ENCODE data around the gene FBXW11.

Gene FBXW11

DNA sequence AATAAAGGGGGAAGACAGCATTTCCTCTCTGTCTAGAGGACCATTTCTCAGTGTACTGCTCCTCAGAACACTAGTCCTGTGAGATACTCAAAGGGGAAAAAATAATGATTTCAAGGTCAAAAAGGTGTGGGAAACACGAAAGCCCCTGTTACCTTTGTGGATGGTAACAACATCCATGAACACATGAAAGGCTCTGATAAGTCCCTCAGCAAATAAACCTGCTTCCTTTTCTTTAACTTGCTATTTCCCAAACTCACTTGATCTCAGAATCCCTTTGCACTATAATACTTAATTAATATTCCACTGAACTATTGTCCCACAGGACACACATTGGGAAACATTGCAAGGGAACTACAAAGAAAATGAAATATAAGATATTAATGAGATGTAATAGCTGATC, 155.2 kb downstream of the FBXW11 start:
- H3K36me3 ChIP-seq (ENCODE audit: control insufficient read depth in 2 of 2, insufficient read depth in 2 of 2, low read length in 2 of 2): peaks cover 0 to 5% of the 10 kb centered on the region in 2 donors
- no peaks in the 10 kb centered on the region for H3K27me3 ChIP-seq (ENCODE audit: control insufficient read depth in 1 of 2, insufficient read depth in 2 of 2, low read length in 2 of 2)
- no peak overlapping the region for H3K4me3 ChIP-seq (ENCODE audit: low read length in 2 of 2)
- no peaks in the 10 kb centered on the region for H3K4me1 ChIP-seq (ENCODE audit: control insufficient read depth, insufficient read depth, low read length)
- H3K9ac ChIP-seq (ENCODE audit: low read length in 2 of 2): no peak overlapping the region
- no peaks in the 10 kb centered on the region for H3K9me3 ChIP-seq (ENCODE audit: control insufficient read depth in 2 of 2, low read length in 2 of 2)
- no peak overlapping the region for H3K27ac ChIP-seq (ENCODE audit: low read length)

DNA sequence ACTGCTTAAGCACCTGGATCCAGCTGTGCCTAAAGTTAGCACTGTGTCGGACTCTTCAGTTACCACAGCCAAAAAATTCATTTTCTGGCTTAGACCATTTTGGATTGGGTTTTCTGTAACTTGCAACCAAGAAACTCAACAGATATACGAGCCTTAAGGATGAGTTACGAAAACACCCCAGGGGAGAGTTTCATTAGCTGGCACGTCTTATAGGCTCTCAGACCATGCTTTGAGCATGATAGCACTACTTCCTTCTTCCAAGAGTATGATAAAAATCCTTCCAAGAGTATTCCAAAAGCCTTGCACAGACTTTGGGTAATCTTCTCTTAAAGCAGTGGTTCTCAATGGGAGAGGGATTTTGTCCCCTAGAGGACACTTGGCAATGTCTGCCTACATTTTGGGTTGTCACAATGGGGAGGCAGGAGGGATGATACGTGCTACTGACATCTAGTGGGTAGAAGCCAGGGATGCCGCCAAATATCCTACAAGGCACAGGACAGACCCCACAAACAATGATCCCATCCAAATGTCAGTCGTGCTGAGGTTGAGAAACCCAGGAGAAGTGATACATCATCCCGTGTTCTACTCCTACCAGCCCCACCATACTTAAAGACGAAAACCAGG, 156.0 kb downstream of the FBXW11 start:
- H3K4me3 ChIP-seq (ENCODE audit: low read length in 2 of 2): no peak overlapping the region
- H3K9ac ChIP-seq (ENCODE audit: low read length in 2 of 2): no peak overlapping the region
- no peak overlapping the region for H3K27ac ChIP-seq (ENCODE audit: low read length)
- no peaks in the 10 kb centered on the region for H3K27me3 ChIP-seq (ENCODE audit: control insufficient read depth in 1 of 2, insufficient read depth in 2 of 2, low read length in 2 of 2)
- no peaks in the 10 kb centered on the region for H3K4me1 ChIP-seq (ENCODE audit: control insufficient read depth, insufficient read depth, low read length)
- peaks cover 0 to 5% of the 10 kb centered on the region in 2 donors for H3K36me3 ChIP-seq (ENCODE audit: control insufficient read depth in 2 of 2, insufficient read depth in 2 of 2, low read length in 2 of 2)
- H3K9me3 ChIP-seq (ENCODE audit: control insufficient read depth in 2 of 2, low read length in 2 of 2): no peaks in the 10 kb centered on the region

DNA sequence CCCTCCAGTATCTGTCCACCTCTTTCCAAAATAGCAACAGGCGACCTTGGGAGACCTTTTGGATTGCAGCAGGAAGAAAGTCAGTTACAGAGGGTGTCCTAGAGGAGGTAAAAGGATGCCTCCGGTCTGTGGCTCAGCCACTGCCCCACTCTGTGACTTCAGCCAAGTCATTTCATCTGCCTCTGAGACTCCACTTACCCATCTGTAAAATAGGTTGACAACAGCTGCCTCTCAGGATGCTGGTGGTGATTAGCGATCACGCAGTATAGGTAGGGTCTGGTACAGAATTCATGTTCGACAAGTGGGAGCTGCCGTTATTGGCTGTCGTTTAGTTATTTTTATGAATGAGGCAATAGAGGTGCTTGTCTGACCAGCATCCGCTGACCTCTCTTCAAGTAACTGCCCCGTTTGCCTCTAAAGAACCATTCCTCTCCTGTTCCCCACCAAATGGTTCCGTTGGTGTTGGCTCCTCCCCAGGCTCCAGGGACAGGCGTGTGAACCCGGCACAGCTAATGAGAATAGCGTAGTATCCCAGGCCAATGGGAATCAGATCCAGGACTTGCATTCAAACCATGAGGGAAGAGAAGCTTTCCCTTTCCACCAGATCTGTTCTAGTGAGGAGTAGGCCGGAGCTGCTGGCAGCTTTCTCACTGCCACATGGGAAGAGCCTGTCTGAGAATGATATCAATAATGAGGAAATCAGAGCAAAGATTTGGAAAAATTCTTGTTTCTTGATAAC, 156.7 kb downstream of the FBXW11 start:
- Histone ChIP-seq H3K27ac (ENCODE audit: low read length) (no peak overlapping the region), H3K27me3 (ENCODE audit: control insufficient read depth in 1 of 2, insufficient read depth in 2 of 2, low read length in 2 of 2) (no peaks in the 10 kb centered on the region), H3K4me3 (ENCODE audit: low read length in 2 of 2) (no peak overlapping the region), H3K4me1 (ENCODE audit: control insufficient read depth, insufficient read depth, low read length) (no peaks in the 10 kb centered on the region), H3K9ac (ENCODE audit: low read length in 2 of 2) (no peak overlapping the region), H3K36me3 (ENCODE audit: control insufficient read depth in 2 of 2, insufficient read depth in 2 of 2, low read length in 2 of 2) (peaks cover 0 to 5% of the 10 kb centered on the region in 2 donors), H3K9me3 (ENCODE audit: control insufficient read depth in 2 of 2, low read length in 2 of 2) (no peaks in the 10 kb centered on the region)

DNA sequence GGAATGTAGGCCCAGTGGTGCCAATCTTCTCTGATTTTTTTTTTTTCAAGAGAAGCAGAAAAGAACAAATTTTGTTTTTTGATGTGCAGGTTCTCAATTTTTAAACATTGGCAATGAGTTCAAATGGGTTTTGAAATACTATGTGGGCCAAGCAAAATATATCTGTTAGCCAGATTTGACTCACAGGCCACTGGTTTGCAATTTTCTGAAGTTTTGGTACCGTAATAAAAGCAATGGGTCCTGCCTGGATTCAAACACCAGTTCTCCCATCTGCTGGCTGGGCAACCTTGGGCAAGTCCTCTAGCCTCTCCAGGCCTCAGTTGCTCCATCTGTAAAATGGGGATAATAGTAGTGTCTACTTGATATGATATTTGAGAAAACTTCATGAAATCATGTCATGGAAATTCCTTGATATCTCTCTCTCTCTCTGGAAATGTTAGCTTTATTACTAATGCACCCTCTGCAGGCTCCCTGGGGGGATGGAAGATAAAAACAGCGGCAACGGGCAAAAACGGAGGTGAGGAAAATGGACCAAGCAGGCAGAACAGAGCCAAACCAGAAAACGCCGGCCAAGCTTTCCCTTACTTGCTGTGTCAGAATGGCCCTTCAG, 157.4 kb downstream of the FBXW11 start:
- Histone ChIP-seq H3K36me3 (ENCODE audit: control insufficient read depth in 2 of 2, insufficient read depth in 2 of 2, low read length in 2 of 2) (peaks cover 0 to 5% of the 10 kb centered on the region in 2 donors), H3K9me3 (ENCODE audit: control insufficient read depth in 2 of 2, low read length in 2 of 2) (no peaks in the 10 kb centered on the region), H3K4me1 (ENCODE audit: control insufficient read depth, insufficient read depth, low read length) (no peaks in the 10 kb centered on the region), H3K9ac (ENCODE audit: low read length in 2 of 2) (no peak overlapping the region), H3K4me3 (ENCODE audit: low read length in 2 of 2) (no peak overlapping the region), H3K27ac (ENCODE audit: low read length) (no peak overlapping the region), H3K27me3 (ENCODE audit: control insufficient read depth in 1 of 2, insufficient read depth in 2 of 2, low read length in 2 of 2) (no peaks in the 10 kb centered on the region)

DNA sequence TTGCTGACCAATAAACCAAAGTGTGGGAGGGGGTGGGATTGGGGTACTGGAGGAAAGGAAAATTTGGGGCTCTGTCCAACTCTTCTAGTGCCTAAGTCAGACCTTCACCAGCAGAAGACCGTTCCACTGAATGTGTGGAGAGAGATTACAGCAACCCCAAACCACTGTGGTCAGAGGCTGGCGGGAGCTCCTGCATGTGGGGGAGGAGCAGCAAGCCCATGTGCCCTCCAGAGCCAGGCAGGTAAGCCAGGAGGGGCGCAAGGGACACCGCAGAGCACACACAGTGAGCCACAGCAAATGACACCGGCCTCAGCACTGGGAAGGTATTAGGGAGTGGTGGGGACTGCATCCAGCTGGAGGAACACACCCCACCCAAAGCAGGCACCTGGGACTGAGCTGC, 158.0 kb downstream of the FBXW11 start:
- Histone ChIP-seq H3K4me3 (ENCODE audit: low read length in 2 of 2) (no peak overlapping the region), H3K4me1 (ENCODE audit: control insufficient read depth, insufficient read depth, low read length) (no peaks in the 10 kb centered on the region), H3K27me3 (ENCODE audit: control insufficient read depth in 1 of 2, insufficient read depth in 2 of 2, low read length in 2 of 2) (no peaks in the 10 kb centered on the region), H3K9ac (ENCODE audit: low read length in 2 of 2) (no peak overlapping the region), H3K36me3 (ENCODE audit: control insufficient read depth in 2 of 2, insufficient read depth in 2 of 2, low read length in 2 of 2) (peaks cover 0 to 5% of the 10 kb centered on the region in 2 donors), H3K27ac (ENCODE audit: low read length) (no peak overlapping the region), H3K9me3 (ENCODE audit: control insufficient read depth in 2 of 2, low read length in 2 of 2) (no peaks in the 10 kb centered on the region)

DNA sequence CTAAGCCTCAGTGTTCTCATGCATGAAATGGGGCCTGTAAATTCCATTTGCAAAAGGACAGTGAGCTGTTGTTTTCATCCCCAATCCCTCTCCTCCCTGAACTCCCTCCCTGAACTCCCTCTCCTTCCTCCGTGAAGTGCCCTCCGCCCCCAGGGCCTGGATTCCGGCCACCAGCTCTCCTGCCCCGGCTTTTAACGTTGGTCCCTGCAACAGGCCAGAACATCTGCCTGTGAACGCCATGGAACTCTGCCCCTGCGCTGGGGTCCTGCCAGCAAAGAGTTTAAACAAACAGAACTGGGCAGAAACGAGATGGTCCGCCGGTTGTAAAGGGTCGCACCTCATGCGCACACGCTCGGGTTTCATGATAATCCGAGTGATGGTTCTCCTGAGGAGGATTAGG, 158.4 kb downstream of the FBXW11 start:
- Histone ChIP-seq H3K4me1 (ENCODE audit: control insufficient read depth, insufficient read depth, low read length) (no peaks in the 10 kb centered on the region), H3K4me3 (ENCODE audit: low read length in 2 of 2) (no peak overlapping the region), H3K27ac (ENCODE audit: low read length) (no peak overlapping the region), H3K27me3 (ENCODE audit: control insufficient read depth in 1 of 2, insufficient read depth in 2 of 2, low read length in 2 of 2) (no peaks in the 10 kb centered on the region), H3K9ac (ENCODE audit: low read length in 2 of 2) (no peak overlapping the region), H3K9me3 (ENCODE audit: control insufficient read depth in 2 of 2, low read length in 2 of 2) (no peaks in the 10 kb centered on the region), H3K36me3 (ENCODE audit: control insufficient read depth in 2 of 2, insufficient read depth in 2 of 2, low read length in 2 of 2) (peaks cover 0 to 5% of the 10 kb centered on the region in 2 donors)

DNA sequence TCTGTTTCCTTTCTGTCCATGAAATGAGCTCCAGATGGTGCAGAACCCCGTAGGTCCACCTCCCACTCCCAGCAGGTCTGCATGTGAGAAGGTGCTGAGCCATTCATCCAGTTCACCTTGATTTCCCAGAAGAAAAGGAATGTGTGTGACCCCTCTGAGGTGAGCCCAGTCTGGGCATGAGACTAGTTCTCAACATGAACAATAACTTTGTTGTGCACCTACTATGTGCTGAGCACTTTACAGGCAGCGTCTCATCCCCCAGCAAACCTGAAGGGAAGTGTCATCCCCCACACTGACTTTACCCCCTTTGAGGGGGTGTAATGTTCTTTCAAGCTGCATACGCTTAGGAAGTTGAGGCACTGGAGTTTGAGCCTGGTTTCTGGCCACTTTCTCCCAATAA, 159.4 kb downstream of the FBXW11 start:
- H3K27me3 ChIP-seq (ENCODE audit: control insufficient read depth in 1 of 2, insufficient read depth in 2 of 2, low read length in 2 of 2): no peaks in the 10 kb centered on the region
- peaks cover 0 to 3% of the 10 kb centered on the region in 2 donors for H3K36me3 ChIP-seq (ENCODE audit: control insufficient read depth in 2 of 2, insufficient read depth in 2 of 2, low read length in 2 of 2)
- no peak overlapping the region for H3K9ac ChIP-seq (ENCODE audit: low read length in 2 of 2)
- H3K4me3 ChIP-seq (ENCODE audit: low read length in 2 of 2): no peak overlapping the region
- no peak overlapping the region for H3K27ac ChIP-seq (ENCODE audit: low read length)
- no peaks in the 10 kb centered on the region for H3K4me1 ChIP-seq (ENCODE audit: control insufficient read depth, insufficient read depth, low read length)
- no peaks in the 10 kb centered on the region for H3K9me3 ChIP-seq (ENCODE audit: control insufficient read depth in 2 of 2, low read length in 2 of 2)

DNA sequence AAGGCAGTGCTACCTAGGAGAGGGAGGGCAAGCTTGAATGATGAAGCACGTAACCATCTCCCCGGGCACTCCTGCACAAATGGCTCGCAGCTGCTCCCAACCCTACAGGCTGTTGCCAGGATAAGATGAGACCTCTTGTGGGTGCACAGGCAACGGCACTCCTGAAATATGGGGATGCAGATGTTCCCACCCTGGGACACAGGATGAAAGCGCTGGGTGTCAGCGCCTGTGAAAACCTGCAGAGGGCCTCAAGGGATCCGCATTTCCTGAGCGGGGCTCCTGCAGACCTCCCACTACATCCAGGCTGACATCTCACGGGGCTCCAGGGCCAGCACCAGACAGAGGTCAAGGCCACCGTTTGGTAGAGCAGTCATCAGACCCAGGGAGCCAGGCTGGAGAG, 160.1 kb downstream of the FBXW11 start:
- no peaks in the 10 kb centered on the region for H3K9me3 ChIP-seq (ENCODE audit: control insufficient read depth in 2 of 2, low read length in 2 of 2)
- H3K9ac ChIP-seq (ENCODE audit: low read length in 2 of 2): no peak overlapping the region
- H3K36me3 ChIP-seq (ENCODE audit: control insufficient read depth in 2 of 2, insufficient read depth in 2 of 2, low read length in 2 of 2): peaks cover 0 to 3% of the 10 kb centered on the region in 2 donors
- no peaks in the 10 kb centered on the region for H3K4me1 ChIP-seq (ENCODE audit: control insufficient read depth, insufficient read depth, low read length)
- no peak overlapping the region for H3K4me3 ChIP-seq (ENCODE audit: low read length in 2 of 2)
- no peak overlapping the region for H3K27ac ChIP-seq (ENCODE audit: low read length)
- no peaks in the 10 kb centered on the region for H3K27me3 ChIP-seq (ENCODE audit: control insufficient read depth in 1 of 2, insufficient read depth in 2 of 2, low read length in 2 of 2)

DNA sequence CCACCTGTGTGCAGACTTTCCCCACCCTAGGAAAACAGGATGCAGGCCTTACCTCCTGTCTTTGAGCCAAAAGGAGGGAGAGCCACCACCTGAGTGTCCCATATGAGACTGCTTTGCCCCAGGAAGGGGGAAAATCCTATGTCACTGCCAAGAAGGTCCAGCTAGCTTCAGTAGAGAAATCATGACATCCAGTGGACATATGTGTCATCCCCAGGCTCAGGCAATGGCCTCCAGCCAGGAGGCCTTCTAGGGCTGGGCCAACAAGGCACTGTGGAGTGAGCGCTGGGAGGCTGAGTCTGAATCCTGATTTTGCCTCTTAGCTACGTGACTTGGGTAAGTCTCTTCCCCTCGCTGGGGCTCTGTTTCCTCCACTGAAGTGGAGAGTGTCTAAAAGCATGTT, 160.6 kb downstream of the FBXW11 start:
- peaks cover 0 to 3% of the 10 kb centered on the region in 2 donors for H3K36me3 ChIP-seq (ENCODE audit: control insufficient read depth in 2 of 2, insufficient read depth in 2 of 2, low read length in 2 of 2)
- H3K4me3 ChIP-seq (ENCODE audit: low read length in 2 of 2): no peak overlapping the region
- no peaks in the 10 kb centered on the region for H3K9me3 ChIP-seq (ENCODE audit: control insufficient read depth in 2 of 2, low read length in 2 of 2)
- H3K27me3 ChIP-seq (ENCODE audit: control insufficient read depth in 1 of 2, insufficient read depth in 2 of 2, low read length in 2 of 2): no peaks in the 10 kb centered on the region
- no peaks in the 10 kb centered on the region for H3K4me1 ChIP-seq (ENCODE audit: control insufficient read depth, insufficient read depth, low read length)
- no peak overlapping the region for H3K9ac ChIP-seq (ENCODE audit: low read length in 2 of 2)
- H3K27ac ChIP-seq (ENCODE audit: low read length): no peak overlapping the region

DNA sequence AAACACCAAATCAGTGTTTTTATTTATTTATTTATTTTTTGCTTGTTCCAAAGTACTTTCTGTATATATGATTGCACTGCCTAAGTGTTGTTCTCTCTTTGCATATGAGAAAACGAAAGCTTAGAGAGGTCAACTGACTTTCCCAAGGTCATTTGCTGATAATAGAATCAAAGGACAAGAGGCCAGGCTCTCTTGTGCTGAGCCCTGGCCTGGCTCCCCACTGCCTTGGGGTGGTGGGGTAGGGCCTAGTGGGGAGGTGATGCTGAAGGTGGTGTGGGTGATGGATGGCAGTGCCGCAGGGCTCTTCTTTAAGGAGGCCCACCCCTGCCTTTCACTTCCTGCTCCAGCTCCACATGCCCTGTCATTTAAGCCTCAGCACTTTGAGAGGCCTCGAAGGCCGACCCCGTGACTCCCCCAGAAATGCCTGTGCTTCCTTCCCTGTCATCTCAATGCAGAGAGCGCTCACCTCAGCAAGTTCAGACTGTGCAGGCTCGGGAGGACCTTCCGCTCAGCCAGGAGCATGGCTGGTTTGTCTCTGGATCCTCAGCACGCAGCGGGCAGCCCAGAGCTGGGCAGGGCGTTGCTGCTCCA, 161.3 kb downstream of the FBXW11 start:
- H3K4me1 ChIP-seq (ENCODE audit: control insufficient read depth, insufficient read depth, low read length): no peaks in the 10 kb centered on the region

More for the DNA sequence above, 161.3 kb downstream of the FBXW11 start:
- Histone ChIP-seq H3K9me3 (ENCODE audit: control insufficient read depth in 2 of 2, low read length in 2 of 2) (no peaks in the 10 kb centered on the region), H3K9ac (ENCODE audit: low read length in 2 of 2) (no peak overlapping the region), H3K27me3 (ENCODE audit: control insufficient read depth in 1 of 2, insufficient read depth in 2 of 2, low read length in 2 of 2) (no peaks in the 10 kb centered on the region), H3K4me3 (ENCODE audit: low read length in 2 of 2) (no peak overlapping the region), H3K36me3 (ENCODE audit: control insufficient read depth in 2 of 2, insufficient read depth in 2 of 2, low read length in 2 of 2) (peaks cover 0 to 3% of the 10 kb centered on the region in 2 donors), H3K27ac (ENCODE audit: low read length) (no peak overlapping the region)

All from stomach smooth muscle (tissue), 2 donors.